ENCODE data around the gene ETS2.

DNA sequence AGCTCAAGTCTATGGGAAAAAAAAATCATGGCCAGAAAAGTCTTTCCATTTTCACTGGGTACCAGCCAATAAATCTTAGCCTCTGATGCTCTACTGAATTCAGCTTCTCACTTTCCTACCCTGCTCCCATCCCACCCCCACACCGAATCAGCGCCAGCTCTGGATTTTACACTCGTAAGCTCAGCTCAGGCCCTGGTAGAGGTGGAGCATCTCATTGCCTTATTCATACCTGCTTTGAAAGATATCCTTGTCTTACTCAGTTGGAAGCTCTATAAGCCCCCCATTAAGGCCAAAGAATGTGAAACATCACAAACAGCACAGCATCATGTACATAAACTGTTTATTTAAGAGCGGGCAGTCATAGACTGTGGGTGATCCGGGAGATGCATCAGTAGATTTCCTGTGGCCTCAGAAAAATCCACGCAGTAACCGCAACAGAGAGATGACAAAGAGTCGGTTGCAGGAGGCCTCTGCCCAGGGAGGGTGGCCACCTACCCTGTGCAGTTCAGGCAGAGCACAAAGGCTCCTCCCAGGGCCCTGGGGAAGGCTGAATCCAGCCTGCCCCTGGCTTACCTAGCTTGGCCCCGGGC is 36.4 kb upstream of the ETS2 start:
- no peak for TF ChIP-seq EZH2 (IDR thresholded peaks at IDR 0.05; ENCODE audit: low read length)
- TF ChIP-seq CTCF (optimal IDR thresholded peaks at IDR 0.05 in 1 of 3, IDR thresholded peaks at IDR 0.05 in 1 of 3, conservative IDR thresholded peaks at IDR 0.05 in 1 of 3; ENCODE audit: extremely low read depth in 1 of 3, insufficient read depth in 2 of 3, low read length in 3 of 3) = no peak
